Right hindlimb (tissue), 1 donor: Measurements from ENCODE around the gene NEBL.

Source experiments
- DNase-seq: peaks from one replicate; pipeline ENCODE4 v3.0.0-alpha.2; 2018

The NEBL gene

DNA sequence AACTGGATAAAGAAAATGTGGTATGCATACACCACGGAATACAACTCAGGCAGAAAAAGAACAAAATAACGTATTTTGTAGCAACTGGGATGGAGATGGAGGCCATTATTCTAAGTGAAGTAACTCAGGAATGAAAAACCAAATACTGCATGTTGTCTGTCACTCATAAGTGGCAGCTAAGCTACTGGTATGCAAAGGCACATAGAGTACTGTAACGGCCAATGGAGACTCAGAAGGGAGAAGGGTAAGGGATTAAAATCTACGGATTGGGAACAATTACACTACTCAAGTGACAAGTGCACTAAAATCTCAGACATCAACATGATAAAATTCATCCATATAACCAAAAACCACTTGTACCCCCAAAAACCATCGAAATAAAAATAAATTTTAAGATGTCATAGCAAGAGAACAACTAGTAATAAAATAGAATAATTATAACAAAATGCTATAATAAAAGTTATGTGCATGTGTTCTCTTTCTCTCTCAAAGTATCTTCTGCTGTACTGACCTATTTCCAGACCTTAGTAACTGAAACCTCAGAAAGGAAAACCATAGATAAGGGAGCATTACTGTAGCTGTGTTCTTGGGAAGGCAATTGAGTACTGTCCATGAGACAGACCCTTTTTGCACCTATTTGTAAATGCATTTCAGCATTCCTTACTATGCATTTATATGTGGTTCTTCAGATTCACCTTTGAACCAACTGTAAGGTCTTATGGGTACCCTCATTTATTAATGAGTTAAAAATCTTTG, 6.7 kb upstream of the NEBL start:
- no peak for DNase-seq

GRCh38 chr10:20901110-20901509, 4.0 kb upstream of the NEBL start:
- DNase-seq, result no peak

- no peak for DNase-seq
These were observed 1.9 kb upstream of the NEBL start for GRCh38 chr10:20898866-20899535.

GRCh38 chr10:20893297-20893696, 3.8 kb downstream of the NEBL start:
- no peak for DNase-seq

DNA sequence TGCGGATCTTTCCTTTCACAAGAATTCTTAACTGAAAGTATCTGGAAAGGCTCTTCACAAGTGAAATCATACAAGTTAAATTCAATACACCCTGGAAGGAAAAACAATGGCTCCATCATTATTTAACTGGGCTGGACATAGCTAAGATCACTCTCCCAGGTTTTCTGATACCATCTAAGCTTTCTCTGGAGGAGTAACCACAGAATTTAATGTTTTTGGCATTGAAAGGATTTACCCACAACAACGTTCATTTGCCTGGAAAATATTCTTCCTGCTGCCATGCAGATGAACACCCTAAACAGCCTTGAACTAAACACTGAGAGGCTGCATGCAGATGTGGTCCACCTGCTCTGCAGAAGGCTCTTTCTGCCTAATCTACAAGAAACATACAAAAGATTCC, 4.3 kb downstream of the NEBL start:
- no peak for DNase-seq

DNA sequence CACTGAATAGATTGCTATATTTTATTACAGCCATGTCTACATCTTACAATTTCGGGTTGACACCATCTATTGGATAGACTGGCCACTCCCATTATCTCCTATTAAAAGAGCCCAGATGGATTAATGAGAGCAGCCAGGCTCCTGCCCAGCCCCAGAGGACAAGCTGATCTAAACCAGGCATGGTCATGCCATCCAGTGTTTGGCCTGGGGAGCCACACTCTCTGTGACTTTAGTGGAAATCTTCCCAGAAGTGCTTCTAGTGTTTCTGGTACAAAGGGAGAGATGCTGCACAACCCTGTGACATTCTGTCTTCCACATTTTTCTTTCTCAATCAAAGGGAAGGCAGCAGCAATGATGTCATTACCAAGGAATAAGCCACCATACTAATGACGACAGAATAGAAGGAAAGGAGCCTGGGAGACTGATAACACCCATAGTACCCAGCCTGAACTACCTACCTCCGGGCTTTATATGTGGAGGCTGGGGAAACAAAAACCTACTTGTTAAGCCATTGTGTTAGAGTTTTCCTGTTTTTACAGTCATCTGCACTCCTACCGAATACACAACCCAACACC, 5.0 kb downstream of the NEBL start:
- DNase-seq, result no peak

GRCh38 chr10:20891338-20891714, 5.8 kb downstream of the NEBL start:
- DNase-seq, result no peak

DNA sequence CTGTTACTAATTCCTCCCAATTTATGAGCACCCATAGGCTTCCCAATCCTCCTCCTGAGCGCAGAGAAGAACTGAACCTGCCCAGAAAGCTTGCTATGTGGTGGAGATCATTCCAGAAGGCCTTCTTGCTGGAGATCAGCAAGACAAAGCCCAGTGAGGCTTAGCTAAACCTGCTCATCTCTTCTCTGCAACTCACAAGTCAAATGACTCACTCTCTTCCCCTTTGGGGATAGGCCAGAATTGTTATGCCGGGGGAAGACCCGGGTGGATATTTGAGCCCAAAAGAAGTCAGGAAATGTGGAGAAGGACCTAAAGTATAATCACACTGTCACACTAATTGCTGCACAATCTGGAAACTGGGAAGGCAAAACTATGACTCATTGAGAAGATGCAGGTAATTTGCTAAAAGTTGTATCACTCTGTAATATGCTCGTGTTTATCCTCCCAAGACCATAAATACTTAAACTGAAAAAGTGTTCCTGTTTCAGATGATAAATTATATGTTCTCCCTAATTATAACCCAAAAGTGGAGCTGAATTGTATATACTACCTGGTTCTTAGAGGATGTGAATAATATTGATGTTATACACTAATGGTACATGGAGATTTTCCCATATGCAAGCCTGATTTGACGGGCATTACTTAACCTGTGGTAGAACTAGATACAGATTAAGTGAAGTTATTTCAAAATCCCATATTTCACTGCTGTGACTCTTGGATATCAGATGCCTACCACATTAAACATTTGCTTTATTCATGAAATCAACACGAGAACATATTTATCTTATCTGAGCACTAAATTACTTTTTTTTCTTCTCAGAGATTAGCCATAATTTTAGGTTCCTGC, 6.4 kb downstream of the NEBL start:
- no peak for DNase-seq

GRCh38 chr10:20890009-20890408, 7.1 kb downstream of the NEBL start:
- DNase-seq, result no peak

DNA sequence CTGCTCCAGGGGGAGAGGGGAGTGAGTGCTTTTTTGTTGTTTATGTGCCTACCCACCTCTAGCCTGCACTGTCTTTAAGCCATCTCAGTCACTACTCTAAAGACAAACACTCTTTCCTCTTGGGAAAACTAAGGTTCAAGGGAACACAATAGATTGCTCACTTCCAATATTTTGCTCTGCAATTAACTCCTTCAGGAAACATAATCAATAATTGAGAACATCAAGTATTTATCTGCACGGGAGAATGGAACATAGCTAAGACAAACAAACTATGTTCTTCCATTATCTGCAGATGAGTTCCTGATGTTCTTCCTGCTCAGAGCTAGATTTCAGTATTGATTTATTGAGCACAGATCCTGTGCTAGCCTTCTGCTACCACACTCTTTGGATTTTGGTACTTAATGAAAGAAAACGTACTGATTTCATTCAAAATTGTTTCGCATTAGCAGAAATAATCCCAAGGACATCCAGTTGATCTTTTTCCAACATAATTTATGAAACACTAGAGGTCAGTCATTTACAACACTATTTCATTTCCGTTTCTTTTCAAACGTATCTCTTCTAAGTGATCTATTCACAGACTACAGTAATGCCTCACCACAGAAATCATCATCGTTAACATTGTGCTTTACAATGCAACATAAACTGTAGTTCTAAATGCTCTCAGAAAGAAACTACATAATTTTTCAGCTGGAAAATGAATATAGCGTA, 8.3 kb downstream of the NEBL start:
- no peak for DNase-seq

DNA sequence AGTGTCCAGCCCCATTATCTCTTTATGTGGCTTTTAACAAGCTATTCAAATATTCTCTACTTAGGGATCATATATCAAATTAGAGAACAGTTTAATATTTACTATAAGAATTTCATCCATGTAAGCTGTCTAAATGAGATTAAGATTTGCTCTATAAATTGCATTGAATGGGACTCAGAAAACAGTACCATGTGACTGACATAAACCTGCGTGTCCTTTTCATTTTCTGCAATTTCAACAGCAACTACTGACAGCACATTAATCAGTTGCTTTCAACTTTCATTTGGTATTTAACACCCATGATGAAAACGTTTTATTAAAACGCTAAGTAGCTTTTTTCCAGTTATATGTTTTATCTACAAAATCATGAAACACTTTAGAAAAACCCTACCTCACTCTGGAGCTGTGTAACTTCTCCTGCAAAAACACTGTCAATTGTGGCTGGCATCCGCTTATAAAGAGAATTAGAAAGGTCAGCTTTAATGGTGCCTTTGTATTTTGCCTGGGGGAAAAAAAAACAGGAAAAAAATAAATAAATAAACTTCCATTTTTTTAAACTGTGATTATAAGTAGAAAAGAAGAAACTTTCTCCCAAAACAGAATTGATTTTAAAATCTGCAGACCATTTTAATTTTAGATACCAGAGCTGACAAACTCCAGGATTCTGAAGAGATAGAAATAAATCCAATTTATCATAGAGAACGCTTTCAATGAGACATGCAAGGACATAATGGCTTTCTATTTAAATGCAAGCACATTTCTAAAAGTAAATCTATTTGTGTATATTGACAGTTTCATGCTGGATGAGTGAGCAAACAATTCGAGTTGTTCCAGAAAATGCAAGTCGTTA, 9.2 kb downstream of the NEBL start:
- no peak for DNase-seq

- DNase-seq, result no peak
These were observed 11.4 kb downstream of the NEBL start for GRCh38 chr10:20885678-20886077.

DNA sequence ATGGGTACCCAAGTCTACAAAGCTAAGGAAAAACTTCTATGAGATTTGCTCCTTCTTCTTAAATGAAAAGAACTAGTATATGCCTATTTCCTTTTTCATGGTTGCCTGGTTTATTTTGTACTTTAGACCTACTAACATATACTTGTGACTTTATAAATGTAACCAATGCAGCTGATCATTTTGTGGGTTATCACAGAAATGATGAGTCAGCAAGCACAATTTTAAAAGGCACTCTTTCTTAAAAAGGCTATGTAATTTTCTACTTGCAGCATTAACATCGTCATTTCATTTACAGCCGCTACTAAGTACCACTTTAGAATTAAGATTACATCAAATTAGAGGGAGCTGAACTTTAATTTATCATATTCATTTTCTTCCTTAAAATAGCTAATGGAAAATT, 13.6 kb downstream of the NEBL start:
- DNase-seq, result no peak

GRCh38 chr10:20882091-20882490, 15.0 kb downstream of the NEBL start:
- no peak for DNase-seq

- no peak for DNase-seq
These were observed 18.0 kb downstream of the NEBL start for GRCh38 chr10:20879136-20879535.

- DNase-seq, result no peak
These were observed 18.8 kb downstream of the NEBL start for GRCh38 chr10:20877986-20878983.

GRCh38 chr10:20877554-20877953, 19.6 kb downstream of the NEBL start:
- DNase-seq, result no peak

- no peak for DNase-seq
These were observed 22.9 kb downstream of the NEBL start for GRCh38 chr10:20874261-20874660.

- no peak for DNase-seq
These were observed 25.1 kb downstream of the NEBL start for GRCh38 chr10:20871970-20872369.

- no peak for DNase-seq
These were observed 26.3 kb downstream of the NEBL start for GRCh38 chr10:20870834-20871233.
